H1 (cell line): ENCODE data around the gene SLC25A42. TPM values are rescaled to one million over a fixed set of nuclear protein-coding genes. Genes with fewer than 3 reads are reported as not detected.

Experiments used
- EGR1 ChIP-seq: IDR thresholded peaks from 2 replicates; pipeline ENCODE4 v1.6.1; 2011; ENCODE audit warnings: low read depth, low read length, borderline replicate concordance
- KDM1A ChIP-seq: fragments of 200-600, 300-600 bp; sonication (generic); IDR thresholded peaks from 2 replicates; pipeline ENCODE4 v1.7.1; 2016; ENCODE audit warnings: mild to moderate bottlenecking, low read length, borderline replicate concordance
- polyA plus RNA-seq, 7 experiments: library from polyadenylated mRNA; depleted of rRNA in 3 of 7; stranded (reverse) in 5 of 7; unstranded in 2 of 7; fragments of >200 nt in 5 of 7; fragments of 200-250 nt in 2 of 7; gene quantifications; 1 replicate in 5 of 7; 2 replicates in 1 of 7; 4 replicates in 1 of 7; pipeline versions ENCODE4 v1.2.1 to v1.2.3, GENCODE V29; 2011 to 2013; ENCODE audit warnings: missing spikeins in 2 of 7, mixed read lengths in 2 of 7
- total RNA-seq: library from RNA; stranded (reverse); fragmentation: NEBNext Ultra II Directional; extraction: Animal tissue kit (Norgen Biotek cat#: 25700); gene quantifications from 2 replicates; pipeline ENCODE4 v1.2.1, GENCODE V29; 2021
- TF ChIP-seq, protein P1 (sequence below): IDR thresholded peaks from 2 replicates; pipeline ENCODE4 v1.6.1; 2012; ENCODE audit warnings: inconsistent platforms
- TF ChIP-seq, protein P2 (sequence below), 3 experiments: IDR thresholded peaks; 1 replicate in 2 of 3; 2 replicates in 1 of 3; pipeline versions ENCODE4 v1.5.1 to v1.6.1; 2011; ENCODE audit warnings: low read length in 3 of 3, mild to moderate bottlenecking in 3 of 3, inconsistent platforms in 2 of 3, low read depth in 1 of 3, moderate library complexity in 1 of 3; ENCODE audit not compliant: insufficient read depth in 1 of 3; ENCODE audit errors: control extremely low read depth in 1 of 3

SLC25A42 gene
- total and polyA plus RNA-seq, 2 of the 8 experiments (the other 6 are each of a cell fraction or from before 2014, with no cell fraction given), result 5.9 to 6.2 TPM

DNA sequence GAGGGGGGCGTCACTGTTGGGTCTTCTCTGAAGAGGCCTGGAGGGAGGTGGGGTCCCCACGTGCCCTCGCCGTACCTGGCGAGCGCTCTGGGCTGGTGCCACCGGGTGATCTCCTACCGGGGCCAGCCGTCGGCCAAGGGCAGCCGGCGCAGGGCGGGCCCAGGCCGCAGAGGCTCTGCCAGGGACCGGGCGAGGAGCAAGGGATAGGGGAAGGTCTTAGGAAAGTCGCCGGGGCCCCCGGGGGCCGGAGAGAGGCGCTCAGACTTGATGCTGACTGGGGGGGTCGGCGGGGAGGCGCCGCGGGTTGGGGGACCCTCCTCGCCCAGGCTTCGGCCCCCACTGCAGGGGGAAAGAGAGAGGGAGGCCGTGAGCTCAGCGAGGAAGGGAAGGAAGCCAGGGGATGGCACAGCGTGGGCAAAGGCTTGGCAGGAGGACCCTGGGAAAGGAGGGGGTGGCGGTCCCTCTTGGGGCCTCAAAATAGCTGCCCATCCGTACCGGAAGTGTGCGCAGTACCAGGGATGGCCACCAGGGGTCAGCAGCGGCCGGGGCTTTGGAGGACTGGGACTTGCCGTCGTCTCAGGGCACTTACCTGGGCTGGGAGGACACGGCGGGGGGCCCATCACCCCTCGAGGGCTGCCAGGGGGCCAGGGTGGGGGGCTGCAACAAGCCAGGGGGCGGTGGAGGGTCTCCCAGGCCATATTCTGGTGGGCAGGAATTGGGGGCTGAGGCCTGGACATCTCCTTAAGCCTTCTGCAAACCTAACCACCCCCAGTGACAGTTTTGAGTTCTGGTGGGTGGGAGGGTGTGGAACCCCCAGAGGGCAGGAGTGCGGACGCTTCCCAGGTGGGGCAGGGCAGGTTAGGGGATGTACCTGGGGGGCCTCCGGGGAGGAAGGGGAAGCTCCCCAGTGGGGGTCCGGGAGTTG, 82.2 kb downstream of the SLC25A42 start (continued):
- TF ChIP-seq, protein P1, sequence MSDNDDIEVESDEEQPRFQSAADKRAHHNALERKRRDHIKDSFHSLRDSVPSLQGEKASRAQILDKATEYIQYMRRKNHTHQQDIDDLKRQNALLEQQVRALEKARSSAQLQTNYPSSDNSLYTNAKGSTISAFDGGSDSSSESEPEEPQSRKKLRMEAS, result no peak
- TF ChIP-seq, protein P2, sequence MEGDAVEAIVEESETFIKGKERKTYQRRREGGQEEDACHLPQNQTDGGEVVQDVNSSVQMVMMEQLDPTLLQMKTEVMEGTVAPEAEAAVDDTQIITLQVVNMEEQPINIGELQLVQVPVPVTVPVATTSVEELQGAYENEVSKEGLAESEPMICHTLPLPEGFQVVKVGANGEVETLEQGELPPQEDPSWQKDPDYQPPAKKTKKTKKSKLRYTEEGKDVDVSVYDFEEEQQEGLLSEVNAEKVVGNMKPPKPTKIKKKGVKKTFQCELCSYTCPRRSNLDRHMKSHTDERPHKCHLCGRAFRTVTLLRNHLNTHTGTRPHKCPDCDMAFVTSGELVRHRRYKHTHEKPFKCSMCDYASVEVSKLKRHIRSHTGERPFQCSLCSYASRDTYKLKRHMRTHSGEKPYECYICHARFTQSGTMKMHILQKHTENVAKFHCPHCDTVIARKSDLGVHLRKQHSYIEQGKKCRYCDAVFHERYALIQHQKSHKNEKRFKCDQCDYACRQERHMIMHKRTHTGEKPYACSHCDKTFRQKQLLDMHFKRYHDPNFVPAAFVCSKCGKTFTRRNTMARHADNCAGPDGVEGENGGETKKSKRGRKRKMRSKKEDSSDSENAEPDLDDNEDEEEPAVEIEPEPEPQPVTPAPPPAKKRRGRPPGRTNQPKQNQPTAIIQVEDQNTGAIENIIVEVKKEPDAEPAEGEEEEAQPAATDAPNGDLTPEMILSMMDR (IDR thresholded peaks at IDR 0.05; ENCODE audit: control extremely low read depth in 1 of 3, insufficient read depth in 1 of 3, low read depth in 1 of 3, low read length in 3 of 3), result peak; percentile 96 to 99 (median 97)
- TF ChIP-seq EGR1 (0 out of 2 replicates have a peak, but pooled peaks have one; percentile 35), KDM1A (no peak)
